ENCODE measurements around the gene MXRA7. TPM values are rescaled to one million over a fixed set of nuclear protein-coding genes. Genes with fewer than 3 reads are reported as not detected.
A peak's percentile ranks its signal among the peaks of the same experiment; 100 is the strongest.
"Not testable (repeated sequence)": the region's sequence is repeated elsewhere in the genome, so short reads cannot be mapped to it uniquely, and the experiment has no call there.

Gene MXRA7
- total RNA-seq, 4 donors from 2014 or later = 11.0 to 116 (median 39.2) TPM

DNA sequence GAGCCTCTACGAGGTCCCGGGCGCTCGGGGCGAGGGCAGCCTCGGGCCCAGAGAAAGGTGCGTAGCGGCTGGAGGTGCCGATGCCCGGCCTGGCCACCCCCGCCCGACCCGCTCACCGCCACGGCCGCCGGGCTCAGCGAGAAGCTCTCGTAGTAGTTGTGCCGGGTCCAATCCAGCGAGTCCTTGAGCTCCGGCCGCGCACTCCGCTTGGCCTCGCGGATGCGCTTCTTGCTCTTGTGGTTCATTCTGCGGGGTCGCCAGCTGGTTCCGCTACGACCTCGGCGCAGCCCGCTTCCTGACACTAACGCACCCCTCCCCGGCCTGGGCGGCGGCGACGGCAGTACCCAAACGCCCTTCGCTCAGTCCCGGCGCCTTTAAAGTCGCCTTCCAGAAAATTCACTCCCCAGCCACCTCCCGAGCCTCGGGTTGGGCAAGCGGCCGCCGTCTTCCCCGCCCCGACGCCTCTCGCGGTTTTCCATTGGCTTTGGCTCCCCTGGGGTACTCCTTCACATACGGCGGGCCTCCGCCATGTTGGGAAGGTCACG, 15.5 kb upstream of the MXRA7 start, which contains the start of gene JMJD6:
JMJD6 (minus strand) TSS at position 376 of the 545 bp plus-strand sequence; CDS start at position 245, 131 bp downstream.
- no peaks in the 10 kb centered on the region for H3K27me3 ChIP-seq
- peaks cover 9 to 60% (median 25%) of the 10 kb centered on the region in 3 donors for H3K36me3 ChIP-seq
- intact Hi-C loops (cut with DNase I) = no loop called here
- H3K27ac ChIP-seq = peak within 1 kb of the TSS; percentile 97 to 100 (median 100)
- H3K9me3 ChIP-seq = no peaks in the 10 kb centered on the region
- peak within 1 kb of the TSS; percentile 74 to 94 (median 92) for H3K4me3 ChIP-seq
- H3K4me1 ChIP-seq = peaks cover 22 to 84% (median 37%) of the 10 kb centered on the region in 3 donors
- DNase-seq = peak; percentile 75
- WGBS, 2 donors = 0% methylated on average over 2 to 10 of the region's 60 CpGs
- TF ChIP-seq POLR2A (IDR thresholded peaks at IDR 0.05) (peak in 3 of 4 donors; percentile 92 to 96 (median 95)), CTCF (IDR thresholded peaks at IDR 0.05) (peak in 1 of 6 experiments; percentile 2)

- peaks cover 14 to 60% (median 29%) of the 10 kb centered on the region in 3 donors for H3K36me3 ChIP-seq
- H3K4me3 ChIP-seq = peak overlapping the region; percentile 74 to 94 (median 92)
- peaks cover 22 to 84% (median 33%) of the 10 kb centered on the region in 3 donors for H3K4me1 ChIP-seq
- intact Hi-C loops (cut with DNase I) = no loop called here
- 7 to 8% methylated on average over 14 to 23 of the region's 38 CpGs for WGBS, 2 donors
- no peaks in the 10 kb centered on the region for H3K9me3 ChIP-seq
- no peak for DNase-seq
- TF ChIP-seq CTCF (IDR thresholded peaks at IDR 0.05) (peak in 1 of 6 experiments; percentile 5), POLR2A (IDR thresholded peaks at IDR 0.05) (peak in 1 of 4 donors; percentile 14)
- no peaks in the 10 kb centered on the region for H3K27me3 ChIP-seq
- peak overlapping the region; percentile 97 to 100 (median 100) for H3K27ac ChIP-seq
Measured at GRCh38 chr17:76725580-76726230, 14.9 kb upstream of the MXRA7 start.

DNA sequence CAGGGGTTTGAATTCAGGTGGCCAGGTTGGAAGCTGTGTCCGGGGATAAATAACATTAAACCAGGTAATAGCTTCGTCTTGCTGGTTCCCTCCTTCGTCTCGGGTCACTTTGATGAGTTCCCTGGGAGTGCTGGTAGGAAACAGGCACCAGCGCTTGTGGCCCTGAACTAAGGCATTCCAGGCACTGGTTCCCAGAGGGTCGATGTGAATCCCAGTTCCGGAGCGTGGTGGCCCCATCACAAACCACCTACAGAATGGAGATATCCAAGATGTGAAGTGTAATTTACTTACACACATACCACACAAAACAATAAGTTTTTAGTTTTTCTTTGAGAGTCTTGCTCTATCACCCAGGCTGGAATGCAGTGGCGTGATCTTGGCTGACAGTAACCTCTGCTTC, 13.0 kb upstream of the MXRA7 start:
- TF ChIP-seq POLR2A (IDR thresholded peaks at IDR 0.05) = no peak
- TF ChIP-seq CTCF (IDR thresholded peaks at IDR 0.05) = no peak
- Histone ChIP-seq H3K36me3 (peaks cover 28 to 63% (median 43%) of the 10 kb centered on the region in 3 donors), H3K27ac (no peak overlapping the region), H3K4me1 (peaks cover 22 to 65% (median 27%) of the 10 kb centered on the region in 3 donors), H3K27me3 (no peaks in the 10 kb centered on the region), H3K4me3 (no peak overlapping the region), H3K9me3 (no peaks in the 10 kb centered on the region)
- WGBS, 2 donors = 94 to 96% methylated on average over 9 of the region's 9 CpGs
- intact Hi-C loops (cut with DNase I) = no loop called here
- no peak for DNase-seq

- intact Hi-C loops (cut with DNase I); H3K9me3 ChIP-seq; H3K27ac ChIP-seq; H3K4me3 ChIP-seq; H3K27me3 ChIP-seq; DNase-seq: not testable (repeated sequence)
- WGBS, 2 donors = 89 to 97% methylated on average over 4 to 5 of the region's 8 CpGs
- peaks cover 28 to 72% (median 50%) of the 10 kb centered on the region in 3 donors for H3K36me3 ChIP-seq
- H3K4me1 ChIP-seq = peaks cover 20 to 56% (median 24%) of the 10 kb centered on the region in 3 donors
Measured at GRCh38 chr17:76722977-76723376, 12.2 kb upstream of the MXRA7 start.

DNA sequence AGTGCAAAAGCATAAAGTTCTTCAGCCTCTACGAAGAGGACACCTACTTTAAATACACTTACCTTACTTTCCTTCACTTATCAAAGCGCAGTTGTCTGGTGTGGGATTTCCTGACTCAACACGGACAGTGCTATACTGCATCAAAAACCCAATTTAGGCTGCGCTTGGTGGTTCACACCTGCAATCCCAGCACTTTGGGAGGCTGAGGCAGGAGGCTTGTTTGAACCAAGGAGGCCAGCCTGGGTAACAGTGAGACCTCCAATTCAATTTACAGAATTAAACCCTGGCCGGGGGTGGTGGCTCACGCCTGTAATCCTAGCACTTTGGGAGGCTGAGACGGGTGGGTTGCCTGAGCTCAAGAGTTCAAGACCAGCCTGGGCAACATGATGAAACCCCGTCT, 11.5 kb upstream of the MXRA7 start:
- peaks cover 17 to 52% (median 18%) of the 10 kb centered on the region in 3 donors for H3K4me1 ChIP-seq
- WGBS, 2 donors = 89 to 97% methylated on average over 6 of the region's 8 CpGs
- intact Hi-C loops (cut with DNase I) = no loop called here
- DNase-seq = no peak
- H3K36me3 ChIP-seq = peaks cover 32 to 79% (median 57%) of the 10 kb centered on the region in 3 donors
- TF ChIP-seq POLR2A (IDR thresholded peaks at IDR 0.05) (no peak), CTCF (IDR thresholded peaks at IDR 0.05) (no peak)
- H3K27ac ChIP-seq = no peak overlapping the region
- no peaks in the 10 kb centered on the region for H3K9me3 ChIP-seq
- H3K27me3 ChIP-seq = no peaks in the 10 kb centered on the region
- no peak overlapping the region for H3K4me3 ChIP-seq
